Gastrocnemius medialis (tissue), 4 donors: ENCODE measurements around the gene XPR1. TPM values are rescaled to one million over a fixed set of nuclear protein-coding genes. Genes with fewer than 3 reads are reported as not detected.
"Not testable (repeated sequence)": the region's sequence is repeated elsewhere in the genome, so short reads cannot be mapped to it uniquely, and the experiment has no call there.

Experiments used
- ATAC-seq, 2 donors: fragments of 150-250 bp; one replicate each; pipeline ENCODE4 v1.9.1; 2016
- DNase-seq, 2 donors: peaks; one replicate each; pipeline ENCODE4 v3.0.0-alpha.2; 2019
- H3K27ac ChIP-seq, 4 donors: fragments of 200-600 bp; sonication (generic); 1 replicate in 1 of 4; 2 replicates in 3 of 4; pipeline ENCODE4 v1.5.1; 2016 to 2018; ENCODE audit warnings: mild to moderate bottlenecking in 2 of 4, moderate library complexity in 1 of 4
- H3K27me3 ChIP-seq, 3 donors: fragments of 200-600 bp; sonication (generic) in 2 of 3; 1 replicate in 1 of 3; 2 replicates in 2 of 3; pipeline versions ENCODE4 v1.5.1 to v1.6.0; 2016 to 2019; ENCODE audit warnings: mild to moderate bottlenecking in 1 of 3, moderate library complexity in 1 of 3
- H3K36me3 ChIP-seq, 2 donors: fragments of 200-600 bp; sonication (generic) in 1 of 2; one replicate each; pipeline ENCODE4 v1.5.1; 2017 to 2018
- H3K4me1 ChIP-seq, 2 donors: fragments of 200-600 bp; sonication (generic) in 1 of 2; one replicate each; pipeline ENCODE4 v1.5.1; 2016 to 2017; ENCODE audit warnings: mild to moderate bottlenecking in 2 of 2
- H3K4me3 ChIP-seq, 4 donors: fragments of 200-600 bp; sonication (generic) in 3 of 4; 1 replicate in 1 of 4; 2 replicates in 3 of 4; pipeline ENCODE4 v1.5.1; 2016 to 2019; ENCODE audit warnings: mild to moderate bottlenecking in 2 of 4
- H3K9me3 ChIP-seq, 3 donors: fragments of 200-600 bp; sonication (generic) in 2 of 3; 1 replicate in 1 of 3; 2 replicates in 2 of 3; pipeline ENCODE4 v1.5.1; 2016 to 2019
- CTCF ChIP-seq, 5 experiments: fragments of 450-650 bp in 3 of 5; fragments of 200-600 bp in 2 of 5; sonication (generic) in 2 of 5; IDR thresholded peaks in 4 of 5; conservative IDR thresholded peaks in 1 of 5; 1 replicate in 4 of 5; 2 replicates in 1 of 5; pipeline ENCODE4 v1.5.1; 2016 to 2019; ENCODE audit warnings: antibody characterized with exemption in 5 of 5, mild to moderate bottlenecking in 3 of 5, moderate library complexity in 3 of 5
- POLR2A ChIP-seq, 2 donors: fragments of 450-650 bp; IDR thresholded peaks; one replicate each; pipeline ENCODE4 v1.6.1; 2017; ENCODE audit warnings: antibody characterized with exemption in 2 of 2, mild to moderate bottlenecking in 2 of 2, moderate library complexity in 2 of 2
- in situ Hi-C, 4 donors: fragments of 200-750 bp; cut with MboI; loops; one replicate each; pipeline versions ENCODE4 v1.15.0 to v1.8.0; 2017; ENCODE audit warnings: low sequenced_read_pairs in 4 of 4
- intact Hi-C: fragments of 100-400 bp; cut with DNase I; formaldehyde crosslinking; loops from one replicate; pipeline ENCODE4 v1.15.1; 2023; ENCODE audit warnings: low total_unique reads
- total RNA-seq, 4 donors: library from RNA; depleted of rRNA; stranded (reverse); fragments of >200 nt; gene quantifications; one replicate each; pipeline versions ENCODE4 v1.1.0 to v1.2.3, GENCODE V29; 2016

The XPR1 gene
- total RNA-seq, 4 donors from 2014 or later = 14.5 to 24.9 (median 18.6) TPM

- Histone ChIP-seq H3K9me3 (no peaks in the 10 kb centered on the region), H3K27me3 (no peaks in the 10 kb centered on the region), H3K27ac (no peak overlapping the region), H3K4me3 (no peak overlapping the region), H3K4me1 (no peaks in the 10 kb centered on the region), H3K36me3 (no peaks in the 10 kb centered on the region)
- ATAC-seq (no peak), DNase-seq (no peak)
- intact Hi-C loops (no loop called here), in situ Hi-C loops (loop anchor here in 1 of 4 donors (10.0 to 25.0 kb wide), 2 partner anchors 215 to 337 kb away; partner anchors contain the start of gene XPR1)
- no peak for TF ChIP-seq CTCF (IDR thresholded peaks at IDR 0.05 in 4 of 5, conservative IDR thresholded peaks at IDR 0.05 in 1 of 5)
- no peak for TF ChIP-seq POLR2A (IDR thresholded peaks at IDR 0.05)
Observed at GRCh38 chr1:180851995-180852887, 220.4 kb downstream of the XPR1 start.

GRCh38 chr1:180854001-180854400 lies 222.2 kb downstream of the XPR1 start:
- in situ Hi-C loops = loop anchor here in 1 of 4 donors (10.0 to 25.0 kb wide), 2 partner anchors 217 to 339 kb away; partner anchors contain the start of gene XPR1
- no peaks in the 10 kb centered on the region for H3K36me3 ChIP-seq
- H3K4me3 ChIP-seq = no peak overlapping the region
- H3K4me1 ChIP-seq = no peaks in the 10 kb centered on the region
- DNase-seq = no peak
- H3K9me3 ChIP-seq = no peaks in the 10 kb centered on the region
- TF ChIP-seq POLR2A (IDR thresholded peaks at IDR 0.05) = no peak
- TF ChIP-seq CTCF (IDR thresholded peaks at IDR 0.05 in 4 of 5, conservative IDR thresholded peaks at IDR 0.05 in 1 of 5) = no peak
- no peak for ATAC-seq
- peak overlapping the region in 1 of 4 donors; percentile 44 for H3K27ac ChIP-seq
- intact Hi-C loops = no loop called here
- no peaks in the 10 kb centered on the region for H3K27me3 ChIP-seq

GRCh38 chr1:180854456-180854855 lies 222.6 kb downstream of the XPR1 start:
- H3K9me3 ChIP-seq = no peaks in the 10 kb centered on the region
- ATAC-seq (no peak), DNase-seq (no peak)
- TF ChIP-seq CTCF (IDR thresholded peaks at IDR 0.05 in 4 of 5, conservative IDR thresholded peaks at IDR 0.05 in 1 of 5) (no peak), POLR2A (IDR thresholded peaks at IDR 0.05) (no peak)
- H3K4me3 ChIP-seq = no peak overlapping the region
- no peaks in the 10 kb centered on the region for H3K4me1 ChIP-seq
- H3K36me3 ChIP-seq = no peaks in the 10 kb centered on the region
- peak overlapping the region in 1 of 4 donors; percentile 44 for H3K27ac ChIP-seq
- in situ Hi-C loops = loop anchor here in 1 of 4 donors (10.0 to 25.0 kb wide), 2 partner anchors 217 to 340 kb away; partner anchors contain the start of gene XPR1
- intact Hi-C loops = no loop called here
- no peaks in the 10 kb centered on the region for H3K27me3 ChIP-seq

- not testable (repeated sequence) for H3K27ac ChIP-seq
Observed at GRCh38 chr1:180857947-180858725, 226.3 kb downstream of the XPR1 start.

More at GRCh38 chr1:180857947-180858725, 226.3 kb downstream of the XPR1 start:
- in situ Hi-C loops = loop anchor here in 2 of 4 donors (5.0 to 25.0 kb wide), 3 partner anchors 221 to 343 kb away; partner anchors contain the start of gene XPR1 (in 1 of the 2)
- H3K4me1 ChIP-seq, H3K36me3 ChIP-seq, H3K27me3 ChIP-seq, H3K9me3 ChIP-seq, DNase-seq, H3K4me3 ChIP-seq, intact Hi-C loops, ATAC-seq: not testable (repeated sequence)
